Measurements from ENCODE around the gene ANGPT4.

GRCh38 chr20:845226-845868 is 70.8 kb downstream of the ANGPT4 start:
- TF ChIP-seq, protein P1, sequence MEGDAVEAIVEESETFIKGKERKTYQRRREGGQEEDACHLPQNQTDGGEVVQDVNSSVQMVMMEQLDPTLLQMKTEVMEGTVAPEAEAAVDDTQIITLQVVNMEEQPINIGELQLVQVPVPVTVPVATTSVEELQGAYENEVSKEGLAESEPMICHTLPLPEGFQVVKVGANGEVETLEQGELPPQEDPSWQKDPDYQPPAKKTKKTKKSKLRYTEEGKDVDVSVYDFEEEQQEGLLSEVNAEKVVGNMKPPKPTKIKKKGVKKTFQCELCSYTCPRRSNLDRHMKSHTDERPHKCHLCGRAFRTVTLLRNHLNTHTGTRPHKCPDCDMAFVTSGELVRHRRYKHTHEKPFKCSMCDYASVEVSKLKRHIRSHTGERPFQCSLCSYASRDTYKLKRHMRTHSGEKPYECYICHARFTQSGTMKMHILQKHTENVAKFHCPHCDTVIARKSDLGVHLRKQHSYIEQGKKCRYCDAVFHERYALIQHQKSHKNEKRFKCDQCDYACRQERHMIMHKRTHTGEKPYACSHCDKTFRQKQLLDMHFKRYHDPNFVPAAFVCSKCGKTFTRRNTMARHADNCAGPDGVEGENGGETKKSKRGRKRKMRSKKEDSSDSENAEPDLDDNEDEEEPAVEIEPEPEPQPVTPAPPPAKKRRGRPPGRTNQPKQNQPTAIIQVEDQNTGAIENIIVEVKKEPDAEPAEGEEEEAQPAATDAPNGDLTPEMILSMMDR (IDR thresholded peaks at IDR 0.05 in 8 of 11, conservative IDR thresholded peaks at IDR 0.05 in 3 of 11): no peak
- TF ChIP-seq POLR2A (IDR thresholded peaks at IDR 0.05): no peak

All from spleen (tissue), 7 donors.